GM21528 (cell line): Measurements from ENCODE around the gene F3.

ENCODE experiments used
- ATAC-seq: cut with Tn5 transposase; IDR thresholded peaks from one replicate; pipeline ENCODE4 v1.9.1; 2021; ENCODE audit warnings: mild to moderate bottlenecking, moderate library complexity; ENCODE audit not compliant: unreplicated experiment, low FRiP score

The F3 gene

GRCh38 chr1:94528826-94529225 is 12.7 kb downstream of the F3 start:
- no peak for ATAC-seq

DNA sequence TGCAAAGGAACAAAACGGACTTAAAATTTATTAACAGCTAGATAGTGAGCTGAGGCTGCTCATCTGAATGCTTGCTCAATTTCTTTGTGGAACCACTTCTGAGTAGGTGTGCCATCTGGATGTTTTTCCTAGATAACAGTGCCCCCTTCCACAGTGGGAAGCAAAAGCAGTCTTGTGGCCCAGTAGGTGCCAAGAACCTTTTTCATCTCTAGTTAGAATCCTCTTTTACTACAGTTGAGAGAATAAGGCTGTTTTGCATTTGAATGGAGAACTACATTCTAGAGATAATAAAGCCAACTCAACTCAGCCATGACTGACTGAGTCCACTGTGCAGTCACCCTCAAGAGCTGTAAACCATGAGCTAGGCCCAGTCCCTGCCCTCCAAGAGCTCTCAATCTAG is 13.3 kb downstream of the F3 start:
- ATAC-seq: no peak

DNA sequence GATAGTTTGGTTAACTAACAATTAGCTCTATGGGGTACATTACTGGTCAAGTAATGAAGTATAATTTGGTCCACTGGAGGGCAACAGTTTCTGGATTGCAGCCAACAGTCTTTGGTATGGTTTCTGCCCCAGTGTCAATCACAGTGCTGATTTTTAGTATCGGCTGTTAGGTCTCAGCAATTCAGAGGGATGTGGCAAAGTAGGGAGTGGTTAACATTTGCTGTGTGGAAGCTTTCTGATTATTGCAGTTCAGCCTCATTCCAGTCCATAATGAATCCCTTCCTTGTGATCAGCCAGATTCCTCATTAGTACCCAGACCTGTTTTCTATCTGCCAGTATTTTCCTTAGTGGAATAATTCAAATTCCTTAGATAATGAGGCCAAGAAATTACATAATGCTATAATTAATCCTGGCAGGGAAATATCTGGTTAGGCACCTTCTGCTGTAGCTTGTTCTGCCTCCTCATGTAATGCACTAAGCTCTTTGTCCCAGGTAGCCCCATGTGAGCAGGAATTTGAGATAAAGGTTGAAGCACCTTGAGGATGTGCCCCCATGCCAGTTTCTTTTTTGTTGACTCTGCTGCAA is 14.0 kb downstream of the F3 start:
- no peak for ATAC-seq

DNA sequence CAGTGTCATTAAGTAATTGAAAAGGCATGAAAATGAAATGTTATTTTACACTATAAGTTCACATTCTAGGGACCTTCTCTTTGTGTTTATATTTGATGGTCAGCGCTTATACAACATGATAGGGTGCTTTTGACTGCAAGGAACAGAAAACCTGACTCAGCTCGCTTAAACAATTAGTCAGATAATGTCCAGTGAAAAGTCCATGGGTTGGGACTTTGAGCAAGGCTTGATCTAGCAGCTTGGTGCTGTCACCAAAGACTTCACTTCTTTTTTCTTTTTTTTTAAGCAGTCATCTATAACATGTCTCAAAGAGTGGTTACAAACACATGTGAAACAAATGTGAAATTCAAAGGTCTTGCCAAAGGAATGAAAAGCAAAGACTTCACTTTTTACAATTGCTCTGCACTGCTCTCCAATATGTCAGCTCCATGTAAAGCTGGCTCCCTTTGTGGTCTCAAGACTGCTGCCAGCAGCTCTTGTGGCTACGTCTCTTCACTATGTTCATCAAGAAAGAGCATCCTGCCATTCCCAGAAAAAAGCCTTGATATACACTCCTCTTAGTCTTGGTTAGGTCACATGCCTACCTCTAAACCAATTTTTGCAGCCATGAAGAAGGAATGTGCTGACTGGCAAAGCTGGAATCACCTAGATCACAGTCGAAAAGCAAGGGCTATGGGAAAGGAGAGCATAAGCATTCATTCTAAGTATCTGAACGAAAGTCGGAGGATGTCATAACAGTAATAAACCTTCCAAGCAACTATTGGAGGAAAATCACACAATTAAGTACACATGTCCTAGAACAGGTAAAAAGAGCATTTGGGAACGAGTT is 15.2 kb downstream of the F3 start:
- no peak for ATAC-seq

- no peak for ATAC-seq
Measured at GRCh38 chr1:94524531-94524930, 17.0 kb downstream of the F3 start.

GRCh38 chr1:94522304-94522703 is 19.3 kb downstream of the F3 start:
- no peak for ATAC-seq

GRCh38 chr1:94519351-94519750 is 22.2 kb downstream of the F3 start:
- ATAC-seq: no peak

- ATAC-seq: no peak
Measured at GRCh38 chr1:94515296-94515947, 26.1 kb downstream of the F3 start.

DNA sequence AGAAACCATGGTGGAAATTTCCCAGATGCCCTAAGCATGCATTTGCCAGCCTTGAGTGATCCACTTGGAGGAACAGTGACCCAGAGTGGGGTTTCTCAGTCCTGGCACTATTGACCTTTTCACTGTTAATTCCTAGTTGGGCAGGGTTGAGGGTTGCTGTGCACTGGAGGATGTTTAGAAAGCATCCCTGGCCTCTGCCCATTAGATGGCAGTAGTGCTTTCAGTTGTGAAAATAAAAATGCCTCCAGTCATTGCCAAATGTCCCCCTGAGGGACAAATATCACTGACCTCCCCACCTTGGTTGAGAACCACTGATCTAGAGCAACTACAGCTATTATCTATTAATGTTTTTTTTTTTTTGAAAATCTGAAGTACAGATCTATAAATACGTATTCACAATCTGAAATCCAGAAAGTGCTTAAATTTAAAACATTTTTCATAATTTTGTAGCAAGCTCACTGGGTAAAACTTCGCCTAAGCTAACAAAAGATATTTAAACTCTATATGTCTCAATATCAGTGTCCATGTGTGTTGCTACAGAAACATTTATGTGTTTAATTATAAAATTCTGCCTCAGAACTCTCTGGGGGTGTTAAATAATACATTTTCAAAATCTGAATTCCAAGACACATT is 27.3 kb downstream of the F3 start:
- no peak for ATAC-seq

- no peak for ATAC-seq
Measured at GRCh38 chr1:94512816-94513215, 28.7 kb downstream of the F3 start.

- ATAC-seq: no peak
Measured at GRCh38 chr1:94504601-94505000, 37.0 kb downstream of the F3 start.

DNA sequence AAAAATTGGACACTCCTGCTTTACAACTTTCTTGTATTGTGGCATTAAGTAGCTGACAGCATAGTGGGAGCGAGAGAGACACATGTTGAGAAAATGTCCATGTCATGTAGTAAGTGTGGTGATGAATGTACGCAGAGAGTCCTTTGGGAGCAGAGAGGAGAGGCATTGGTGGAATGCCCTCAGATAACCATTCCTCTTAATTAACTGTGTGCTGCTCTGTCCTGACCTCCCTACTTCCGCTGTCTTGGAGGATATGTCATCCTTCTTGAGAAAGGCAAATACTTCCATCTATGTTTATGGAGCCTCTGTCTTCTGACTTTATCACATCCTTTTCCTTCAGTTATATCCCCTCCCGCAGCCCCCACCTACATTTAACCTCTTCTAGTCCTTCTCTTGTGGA is 38.4 kb downstream of the F3 start:
- no peak for ATAC-seq

- ATAC-seq: no peak
Measured at GRCh38 chr1:94501935-94502334, 39.6 kb downstream of the F3 start.

- ATAC-seq: no peak
Measured at GRCh38 chr1:94501426-94501825, 40.1 kb downstream of the F3 start.

GRCh38 chr1:94496076-94496755 is 45.3 kb downstream of the F3 start:
- ATAC-seq: no peak

- ATAC-seq: no peak
Measured at GRCh38 chr1:94490556-94490955, 51.0 kb downstream of the F3 start.

GRCh38 chr1:94486990-94487389 is 54.6 kb downstream of the F3 start:
- no peak for ATAC-seq

- ATAC-seq: peak; percentile 80
Measured at GRCh38 chr1:94481473-94481933, 60.1 kb downstream of the F3 start.

GRCh38 chr1:94479682-94480081 is 61.9 kb downstream of the F3 start:
- ATAC-seq: no peak
